OCI-LY7 (cell line): ENCODE results near the gene OR52D1. TPM values are rescaled to one million over a fixed set of nuclear protein-coding genes. Genes with fewer than 3 reads are reported as not detected.

Experiments used
- BruUV-seq: library from RNA; stranded (reverse); fragments of 400-500 nt; replicated peaks from 2 replicates; lab custom pipeline; 2021; lab: Mats Ljungman, UMichigan
- CTCF ChIA-PET: fragments of 300-600 bp; sonication (Branson Sonifier 250); formaldehyde crosslinking; loops from one replicate; lab custom pipeline; 2022; ENCODE audit warnings: antibody characterized with exemption; ENCODE audit not compliant: unreplicated experiment; lab: Charles Lee
- POLR2A ChIA-PET: fragments of 300-600 bp; sonication (Branson Sonifier 250); formaldehyde crosslinking; loops from one replicate; lab custom pipeline; 2022; ENCODE audit warnings: antibody characterized with exemption; lab: Charles Lee
- DNase-seq: peaks from one replicate; pipeline ENCODE4 v3.0.0-alpha.2; 2015; ENCODE audit warnings: low spot score
- H2AFZ ChIP-seq: fragments of 200-600 bp; sonication (generic), shearing (Covaris generic); 2 replicates; pipeline ENCODE4 v1.6.1; 2014; ENCODE audit warnings: mild to moderate bottlenecking, antibody characterized with exemption, low read length, moderate library complexity
- H3K27ac ChIP-seq: fragments of 200-600 bp; sonication (generic); 2 replicates; pipeline ENCODE4 v1.5.1; 2014; ENCODE audit warnings: mixed run types, low read depth, mild to moderate bottlenecking, moderate library complexity, low read length, inconsistent platforms; ENCODE audit not compliant: poor library complexity, severe bottlenecking
- H3K36me3 ChIP-seq: fragments of 200-600 bp; sonication (generic); 2 replicates; pipeline ENCODE4 v1.6.1; 2014; ENCODE audit warnings: mild to moderate bottlenecking, antibody characterized with exemption, low read length, moderate library complexity, mixed read lengths; ENCODE audit not compliant: insufficient read depth
- H3K4me1 ChIP-seq: fragments of 200-600 bp; sonication (generic); 2 replicates; pipeline ENCODE4 v1.5.1; 2014; ENCODE audit warnings: mild to moderate bottlenecking, low read length; ENCODE audit not compliant: insufficient read depth, poor library complexity, severe bottlenecking
- H3K4me2 ChIP-seq: fragments of 200-600 bp; sonication (generic); 2 replicates; pipeline ENCODE4 v1.6.1; 2014; ENCODE audit warnings: mild to moderate bottlenecking, low read length
- H3K4me3 ChIP-seq: fragments of 200-600 bp; sonication (generic); 2 replicates; pipeline ENCODE4 v1.5.1; 2014; ENCODE audit warnings: mild to moderate bottlenecking, low read depth, low read length; ENCODE audit not compliant: poor library complexity, severe bottlenecking
- H3K79me2 ChIP-seq: fragments of 200-600 bp; sonication (generic); 2 replicates; pipeline ENCODE4 v1.6.1; 2016; ENCODE audit warnings: low read depth, mild to moderate bottlenecking, low read length, moderate library complexity, mixed read lengths; ENCODE audit not compliant: insufficient read depth
- H3K9me2 ChIP-seq: fragments of 200-600 bp; sonication (generic); 2 replicates; pipeline ENCODE4 v1.6.1; 2016; ENCODE audit warnings: mild to moderate bottlenecking, low read length, mixed read lengths; ENCODE audit not compliant: insufficient read depth
- H3K9me3 ChIP-seq: fragments of 200-600 bp; sonication (generic); 2 replicates; pipeline ENCODE4 v1.6.1; 2014; ENCODE audit warnings: mild to moderate bottlenecking, mixed run types, low read length, mixed read lengths
- H4K20me1 ChIP-seq: fragments of 200-600 bp; sonication (generic); 2 replicates; pipeline ENCODE4 v1.6.1; 2014; ENCODE audit warnings: mild to moderate bottlenecking, antibody characterized with exemption, low read length, moderate library complexity, mixed read lengths; ENCODE audit not compliant: insufficient read depth
- EZH2phosphoT487 ChIP-seq: fragments of 200-600 bp; sonication (generic); IDR thresholded peaks from 2 replicates; pipeline ENCODE4 v1.6.1; 2018; ENCODE audit warnings: low read depth, borderline replicate concordance, mild to moderate bottlenecking, mixed run types, antibody characterized with exemption, low read length, moderate library complexity, mixed read lengths
- intact Hi-C: fragments of 100-400 bp; cut with micrococcal nuclease; formaldehyde crosslinking; loops from one replicate; pipeline ENCODE4 v1.10.0; 2022; ENCODE audit not compliant: unreplicated experiment
- total RNA-seq, 2 experiments: library from RNA; depleted of rRNA in 1 of 2; stranded (reverse); fragments of >200 nt in 1 of 2; shearing (Covaris generic) in 1 of 2; gene quantifications; 2 replicates each; pipeline ENCODE4 v1.2.3, GENCODE V29; 2014 to 2022
- TF ChIP-seq, protein P1 (sequence below): fragments of 200-600 bp; sonication (generic); conservative IDR thresholded peaks from 2 replicates; pipeline ENCODE4 v1.5.1; 2014; ENCODE audit warnings: mild to moderate bottlenecking, antibody characterized with exemption, low read length, moderate library complexity, mixed read lengths

The OR52D1 gene
- total RNA-seq, 2 experiments from 2014 or later = not detected

DNA sequence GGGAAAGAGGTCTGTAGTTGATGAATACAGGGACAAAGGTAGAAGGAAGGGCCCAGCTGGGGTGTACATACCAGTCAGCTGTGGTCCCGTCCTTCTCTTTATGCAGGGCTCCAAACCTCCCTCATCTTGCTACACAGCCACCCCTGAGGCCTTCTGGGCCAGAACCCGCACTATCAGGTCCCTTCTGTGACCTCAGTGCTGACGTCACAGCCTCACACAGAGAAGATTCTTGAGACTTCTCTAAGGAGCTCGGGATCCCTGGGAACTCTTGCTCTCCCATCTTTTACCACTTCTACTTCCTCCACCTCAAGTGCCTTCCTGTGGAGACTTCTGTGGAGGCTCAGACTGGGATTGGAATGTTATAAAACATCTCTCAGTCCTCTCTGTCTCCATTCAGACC, 21.3 kb downstream of the OR52D1 start, which contains the start of gene UBQLN3:
Gene UBQLN3 (minus strand): TSS at position 155 of the 400 bp plus-strand sequence. CDS start 399 bp downstream, outside the sequence.
- CTCF ChIA-PET = no interaction called here
- Histone ChIP-seq H3K4me3 (no peak within 1 kb of the TSS), H3K4me2 (no peak within 1 kb of the TSS), H3K9me2 (no peaks in the 10 kb centered on the region), H3K4me1 (no peaks in the 10 kb centered on the region), H3K36me3 (no peaks in the 10 kb centered on the region), H2AFZ (no peak within 1 kb of the TSS), H4K20me1 (no peaks in the 10 kb centered on the region), H3K9me3 (no peaks in the 10 kb centered on the region), H3K27ac (no peak within 1 kb of the TSS), H3K79me2 (no peaks in the 10 kb centered on the region)
- DNase-seq = no peak
- no TSS peak for BruUV-seq
- TF ChIP-seq, protein P1, sequence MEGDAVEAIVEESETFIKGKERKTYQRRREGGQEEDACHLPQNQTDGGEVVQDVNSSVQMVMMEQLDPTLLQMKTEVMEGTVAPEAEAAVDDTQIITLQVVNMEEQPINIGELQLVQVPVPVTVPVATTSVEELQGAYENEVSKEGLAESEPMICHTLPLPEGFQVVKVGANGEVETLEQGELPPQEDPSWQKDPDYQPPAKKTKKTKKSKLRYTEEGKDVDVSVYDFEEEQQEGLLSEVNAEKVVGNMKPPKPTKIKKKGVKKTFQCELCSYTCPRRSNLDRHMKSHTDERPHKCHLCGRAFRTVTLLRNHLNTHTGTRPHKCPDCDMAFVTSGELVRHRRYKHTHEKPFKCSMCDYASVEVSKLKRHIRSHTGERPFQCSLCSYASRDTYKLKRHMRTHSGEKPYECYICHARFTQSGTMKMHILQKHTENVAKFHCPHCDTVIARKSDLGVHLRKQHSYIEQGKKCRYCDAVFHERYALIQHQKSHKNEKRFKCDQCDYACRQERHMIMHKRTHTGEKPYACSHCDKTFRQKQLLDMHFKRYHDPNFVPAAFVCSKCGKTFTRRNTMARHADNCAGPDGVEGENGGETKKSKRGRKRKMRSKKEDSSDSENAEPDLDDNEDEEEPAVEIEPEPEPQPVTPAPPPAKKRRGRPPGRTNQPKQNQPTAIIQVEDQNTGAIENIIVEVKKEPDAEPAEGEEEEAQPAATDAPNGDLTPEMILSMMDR = no peak
- no peak for TF ChIP-seq EZH2phosphoT487
- POLR2A ChIA-PET = no interaction called here
- intact Hi-C loops = no loop called here

DNA sequence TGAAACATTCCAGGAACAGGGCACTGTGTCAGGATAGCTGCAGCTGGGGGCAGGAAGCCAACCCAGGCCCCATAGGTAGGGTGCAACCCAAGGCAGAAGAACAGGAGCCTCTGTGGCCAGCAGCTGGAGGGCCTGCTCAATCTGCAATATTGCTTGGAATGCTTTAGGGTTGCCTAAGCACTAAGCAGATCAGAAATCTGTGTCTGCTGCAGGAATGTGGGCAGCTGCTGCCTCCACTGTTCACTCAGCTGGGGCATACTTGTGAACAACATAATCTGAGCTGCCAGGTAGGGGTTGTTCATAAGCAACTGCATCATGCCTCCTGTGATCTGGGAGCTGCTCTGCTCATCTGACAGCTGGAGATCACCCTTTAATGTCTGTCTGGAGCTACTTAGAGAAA, 26.4 kb downstream of the OR52D1 start:
- CTCF ChIA-PET = no interaction called here
- no peak overlapping the region for H3K4me2 ChIP-seq
- intact Hi-C loops = no loop called here
- TF ChIP-seq EZH2phosphoT487 = no peak
- TF ChIP-seq, protein P1 = no peak
- no TSS peak for BruUV-seq
- H3K27ac ChIP-seq = no peak overlapping the region
- H3K4me1 ChIP-seq = no peaks in the 10 kb centered on the region
- no peak overlapping the region for H2AFZ ChIP-seq
- no peaks in the 10 kb centered on the region for H4K20me1 ChIP-seq
- H3K79me2 ChIP-seq = no peaks in the 10 kb centered on the region
- no peaks in the 10 kb centered on the region for H3K9me2 ChIP-seq
- DNase-seq = no peak
- POLR2A ChIA-PET = interaction anchor here (0.8 kb wide), 1 partner anchor 16 kb away, joined by 4 read pairs; no protein-coding TSS in a partner anchor
- H3K36me3 ChIP-seq = no peaks in the 10 kb centered on the region
- H3K9me3 ChIP-seq = no peaks in the 10 kb centered on the region
- H3K4me3 ChIP-seq = no peak overlapping the region

DNA sequence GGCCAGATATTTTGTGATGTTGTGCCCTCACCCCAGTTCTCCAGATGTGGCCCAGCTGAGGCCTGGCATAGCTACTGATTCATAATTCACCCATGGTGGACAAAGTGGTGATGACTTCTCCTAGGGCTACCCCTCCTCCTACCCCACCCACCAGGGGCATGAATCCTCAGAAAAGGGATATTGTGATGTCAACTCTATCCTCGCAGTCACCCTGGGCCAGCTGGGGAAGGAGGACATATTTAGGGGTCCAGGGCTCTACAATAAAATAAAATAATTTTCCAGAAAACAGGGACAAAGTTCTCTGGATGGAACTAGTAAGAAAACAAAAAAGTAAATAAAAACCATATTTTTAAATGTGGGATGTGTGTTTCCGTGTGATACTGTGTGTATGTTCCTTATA, 28.1 kb downstream of the OR52D1 start, which contains the start of gene UBQLNL:
Gene UBQLNL (minus strand): TSS at position 101 of the 400 bp plus-strand sequence. CDS start 258 bp downstream, outside the sequence.
- no peaks in the 10 kb centered on the region for H3K79me2 ChIP-seq
- TF ChIP-seq EZH2phosphoT487 = no peak
- TF ChIP-seq, protein P1 = no peak
- DNase-seq = no peak
- intact Hi-C loops = no loop called here
- H3K4me3 ChIP-seq = no peak within 1 kb of the TSS
- no peak within 1 kb of the TSS for H2AFZ ChIP-seq
- H3K36me3 ChIP-seq = no peaks in the 10 kb centered on the region
- ChIA-PET CTCF (no interaction called here), POLR2A (no interaction called here)
- H4K20me1 ChIP-seq = no peaks in the 10 kb centered on the region
- no peaks in the 10 kb centered on the region for H3K9me3 ChIP-seq
- no peaks in the 10 kb centered on the region for H3K9me2 ChIP-seq
- no TSS peak for BruUV-seq
- H3K4me2 ChIP-seq = no peak within 1 kb of the TSS
- no peaks in the 10 kb centered on the region for H3K4me1 ChIP-seq
- H3K27ac ChIP-seq = no peak within 1 kb of the TSS
